GM12865 (cell line): ENCODE data around the gene C3orf20.

Experiments
- DNase-seq: peaks from one replicate; pipeline ENCODE4 v3.0.0; 2010; ENCODE audit warnings: low read depth
- H3K4me3 ChIP-seq: 2 replicates; pipeline ENCODE4 v1.5.1; 2011; ENCODE audit warnings: mild to moderate bottlenecking, low read depth, low read length, control low read depth
- TF ChIP-seq, protein P1 (sequence below): IDR thresholded peaks from 2 replicates; pipeline ENCODE4 v1.5.1; 2011; ENCODE audit warnings: low read length, control low read depth, low read depth, inconsistent platforms; ENCODE audit not compliant: insufficient read depth; ENCODE audit errors: missing control alignments

C3orf20 gene

GRCh38 chr3:14775563-14775962 is 100.6 kb downstream of the C3orf20 start:
- no peak overlapping the region for H3K4me3 ChIP-seq
- TF ChIP-seq, protein P1, sequence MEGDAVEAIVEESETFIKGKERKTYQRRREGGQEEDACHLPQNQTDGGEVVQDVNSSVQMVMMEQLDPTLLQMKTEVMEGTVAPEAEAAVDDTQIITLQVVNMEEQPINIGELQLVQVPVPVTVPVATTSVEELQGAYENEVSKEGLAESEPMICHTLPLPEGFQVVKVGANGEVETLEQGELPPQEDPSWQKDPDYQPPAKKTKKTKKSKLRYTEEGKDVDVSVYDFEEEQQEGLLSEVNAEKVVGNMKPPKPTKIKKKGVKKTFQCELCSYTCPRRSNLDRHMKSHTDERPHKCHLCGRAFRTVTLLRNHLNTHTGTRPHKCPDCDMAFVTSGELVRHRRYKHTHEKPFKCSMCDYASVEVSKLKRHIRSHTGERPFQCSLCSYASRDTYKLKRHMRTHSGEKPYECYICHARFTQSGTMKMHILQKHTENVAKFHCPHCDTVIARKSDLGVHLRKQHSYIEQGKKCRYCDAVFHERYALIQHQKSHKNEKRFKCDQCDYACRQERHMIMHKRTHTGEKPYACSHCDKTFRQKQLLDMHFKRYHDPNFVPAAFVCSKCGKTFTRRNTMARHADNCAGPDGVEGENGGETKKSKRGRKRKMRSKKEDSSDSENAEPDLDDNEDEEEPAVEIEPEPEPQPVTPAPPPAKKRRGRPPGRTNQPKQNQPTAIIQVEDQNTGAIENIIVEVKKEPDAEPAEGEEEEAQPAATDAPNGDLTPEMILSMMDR = no peak
- DNase-seq = no peak

DNA sequence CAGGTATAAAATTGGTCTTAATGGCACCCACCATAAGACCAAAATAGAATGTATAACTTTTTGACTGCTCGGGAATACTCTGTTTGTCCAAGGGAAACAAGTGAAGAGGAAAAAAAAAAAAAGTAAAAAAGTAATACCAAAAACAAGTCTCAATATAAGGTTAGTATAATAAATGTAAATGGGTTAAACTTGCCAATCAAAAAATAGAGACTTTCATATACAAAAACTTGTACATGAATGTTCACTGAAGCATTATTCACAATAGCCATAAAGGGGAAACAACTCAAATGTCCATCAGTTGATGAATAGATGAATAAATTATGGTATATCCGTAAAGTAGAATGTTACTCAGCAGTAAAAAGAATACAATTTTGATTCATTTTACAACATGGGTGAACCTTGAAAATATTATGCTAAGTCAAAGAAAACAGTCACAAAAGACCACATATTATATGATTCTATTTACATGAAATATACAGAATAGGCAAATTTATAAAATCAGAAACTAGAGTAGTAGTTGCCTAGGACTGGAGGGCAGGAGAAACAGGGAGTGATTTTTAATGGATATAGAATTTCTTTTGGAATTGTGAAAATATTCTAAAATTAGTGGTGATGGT is 104.2 kb downstream of the C3orf20 start:
- TF ChIP-seq, protein P1 = no peak
- no peak for DNase-seq
- H3K4me3 ChIP-seq = no peak overlapping the region

DNA sequence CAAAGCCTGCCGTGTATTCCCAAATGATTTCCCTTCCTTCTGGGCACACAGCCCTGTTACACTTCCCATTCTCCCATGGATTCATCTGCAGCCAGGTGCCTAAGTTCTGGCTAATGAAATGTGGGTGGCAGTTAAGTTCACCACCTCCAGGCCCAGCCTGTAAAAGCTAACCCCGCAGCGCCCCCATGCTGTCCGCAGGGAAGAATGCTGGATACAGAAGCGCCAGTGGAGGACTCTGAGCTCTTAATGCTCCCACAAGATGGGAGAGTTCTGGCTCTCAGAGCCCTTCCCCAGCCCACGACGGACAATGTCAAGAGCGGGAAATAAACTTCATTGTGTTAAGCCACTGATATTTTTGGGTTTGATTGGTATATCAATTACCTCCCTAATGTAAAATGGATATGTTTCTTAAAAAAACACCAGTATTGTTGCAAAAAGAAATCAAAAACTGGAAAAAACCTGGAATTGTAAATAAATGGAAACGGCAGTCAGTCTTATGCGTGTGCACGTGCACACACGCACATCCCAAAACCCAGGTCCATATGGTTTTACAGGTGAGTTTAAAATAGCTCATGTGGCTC is 106.1 kb downstream of the C3orf20 start:
- peak; percentile 86 for DNase-seq
- TF ChIP-seq, protein P1 = peak; percentile 87
- no peak overlapping the region for H3K4me3 ChIP-seq

- DNase-seq = no peak
- TF ChIP-seq, protein P1 = no peak
- no peak overlapping the region for H3K4me3 ChIP-seq
These were observed 108.6 kb downstream of the C3orf20 start for GRCh38 chr3:14783480-14784086.

GRCh38 chr3:14784087-14784681 is 109.2 kb downstream of the C3orf20 start:
- TF ChIP-seq, protein P1 = no peak
- DNase-seq = no peak
- H3K4me3 ChIP-seq = no peak overlapping the region

GRCh38 chr3:14785207-14786155 is 110.5 kb downstream of the C3orf20 start:
- TF ChIP-seq, protein P1 = no peak
- no peak for DNase-seq
- H3K4me3 ChIP-seq = no peak overlapping the region
